HepG2 (cell line): ENCODE results near the gene CCDC77. TPM values are rescaled to one million over a fixed set of nuclear protein-coding genes. Genes with fewer than 3 reads are reported as not detected.

Experiments used
- AHDC1 ChIP-seq: sonication (generic); formaldehyde crosslinking; IDR thresholded peaks from 2 replicates; pipeline ENCODE4 v1.5.1; 2020; ENCODE audit warnings: mild to moderate bottlenecking, missing genetic modification reagents, borderline replicate concordance
- DMTF1 ChIP-seq: sonication (generic); formaldehyde crosslinking; IDR thresholded peaks from 2 replicates; pipeline ENCODE4 v1.4.0; 2020; ENCODE audit warnings: mild to moderate bottlenecking, missing genetic modification reagents
- ZBTB46 ChIP-seq: sonication (generic); formaldehyde crosslinking; IDR thresholded peaks from 2 replicates; pipeline ENCODE4 v1.4.0; 2020; ENCODE audit warnings: mild to moderate bottlenecking, missing genetic modification reagents, borderline replicate concordance
- ZNF280B ChIP-seq: sonication (generic); formaldehyde crosslinking; IDR thresholded peaks from 2 replicates; pipeline ENCODE4 v1.5.0; 2020; ENCODE audit warnings: missing genetic modification reagents, mild to moderate bottlenecking, borderline replicate concordance
- ZNF776 ChIP-seq: sonication (generic); formaldehyde crosslinking; IDR thresholded peaks from 2 replicates; pipeline ENCODE4 v1.4.0; 2020; ENCODE audit warnings: mild to moderate bottlenecking, missing genetic modification reagents
- polyA plus RNA-seq, 8 experiments: library from polyadenylated mRNA; depleted of rRNA in 3 of 8; stranded (reverse) in 7 of 8; unstranded in 1 of 8; fragments of >200 nt; fragmentation: Illumina TruSeq in 4 of 8; extraction: Trizol in 4 of 8; gene quantifications; 2 replicates each; pipeline versions ENCODE4 v1.2.1 to v1.2.3, GENCODE V29; 2011 to 2016; ENCODE audit warnings: low read depth in 4 of 8, missing spikeins in 1 of 8, mixed read lengths in 1 of 8; ENCODE audit not compliant: insufficient read depth in 1 of 8
- total RNA-seq, 5 experiments: library from RNA; depleted of rRNA; stranded (reverse); fragments of >200 nt; fragmentation: Illumina TruSeq; extraction: Trizol; gene quantifications; 2 replicates each; pipeline ENCODE4 v1.2.3, GENCODE V29; 2016; ENCODE audit warnings: low read depth in 1 of 5

CCDC77 gene
- total and polyA plus RNA-seq, 2 of the 13 experiments (the other 11 are each of a cell fraction or from before 2014, with no cell fraction given), result 6.4 to 16.4 TPM

- TF ChIP-seq DMTF1 (CRISPR knock-in tag), result no peak
- TF ChIP-seq ZNF280B (CRISPR knock-in tag), result peak; percentile 44; the same call in 1 of the 2 replicates
- no peak for TF ChIP-seq ZNF776 (CRISPR knock-in tag)
- TF ChIP-seq AHDC1 (CRISPR knock-in tag), result no peak
- no peak for TF ChIP-seq ZBTB46
These were observed at the start of gene CCDC77 (continued) for GRCh38 chr12:401235-402028.
